ENCODE data around the gene HORMAD2.

HORMAD2 gene

DNA sequence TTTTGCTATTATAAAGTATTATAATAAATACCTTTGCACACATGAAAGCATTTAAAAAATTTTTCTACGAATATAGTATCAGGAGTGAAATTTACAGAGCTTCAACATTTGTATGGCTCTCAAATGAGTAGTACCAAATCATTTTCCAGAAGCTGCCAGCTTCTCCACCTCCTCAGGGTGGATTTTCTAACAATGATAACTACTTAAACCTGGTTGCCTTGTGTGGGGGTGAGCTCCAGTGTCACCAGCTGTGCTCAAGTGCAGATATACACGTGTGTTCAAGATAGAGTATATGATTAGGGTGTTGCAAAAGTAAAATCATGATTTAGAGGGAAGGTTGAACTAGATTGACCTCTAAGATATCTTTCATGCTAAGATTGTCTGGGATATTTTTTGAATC lies 48.2 kb downstream of the HORMAD2 start:
- TF ChIP-seq, protein P1, sequence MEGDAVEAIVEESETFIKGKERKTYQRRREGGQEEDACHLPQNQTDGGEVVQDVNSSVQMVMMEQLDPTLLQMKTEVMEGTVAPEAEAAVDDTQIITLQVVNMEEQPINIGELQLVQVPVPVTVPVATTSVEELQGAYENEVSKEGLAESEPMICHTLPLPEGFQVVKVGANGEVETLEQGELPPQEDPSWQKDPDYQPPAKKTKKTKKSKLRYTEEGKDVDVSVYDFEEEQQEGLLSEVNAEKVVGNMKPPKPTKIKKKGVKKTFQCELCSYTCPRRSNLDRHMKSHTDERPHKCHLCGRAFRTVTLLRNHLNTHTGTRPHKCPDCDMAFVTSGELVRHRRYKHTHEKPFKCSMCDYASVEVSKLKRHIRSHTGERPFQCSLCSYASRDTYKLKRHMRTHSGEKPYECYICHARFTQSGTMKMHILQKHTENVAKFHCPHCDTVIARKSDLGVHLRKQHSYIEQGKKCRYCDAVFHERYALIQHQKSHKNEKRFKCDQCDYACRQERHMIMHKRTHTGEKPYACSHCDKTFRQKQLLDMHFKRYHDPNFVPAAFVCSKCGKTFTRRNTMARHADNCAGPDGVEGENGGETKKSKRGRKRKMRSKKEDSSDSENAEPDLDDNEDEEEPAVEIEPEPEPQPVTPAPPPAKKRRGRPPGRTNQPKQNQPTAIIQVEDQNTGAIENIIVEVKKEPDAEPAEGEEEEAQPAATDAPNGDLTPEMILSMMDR (IDR thresholded peaks at IDR 0.05; ENCODE audit: low read depth, low read length, missing control alignments) = no peak

DNA sequence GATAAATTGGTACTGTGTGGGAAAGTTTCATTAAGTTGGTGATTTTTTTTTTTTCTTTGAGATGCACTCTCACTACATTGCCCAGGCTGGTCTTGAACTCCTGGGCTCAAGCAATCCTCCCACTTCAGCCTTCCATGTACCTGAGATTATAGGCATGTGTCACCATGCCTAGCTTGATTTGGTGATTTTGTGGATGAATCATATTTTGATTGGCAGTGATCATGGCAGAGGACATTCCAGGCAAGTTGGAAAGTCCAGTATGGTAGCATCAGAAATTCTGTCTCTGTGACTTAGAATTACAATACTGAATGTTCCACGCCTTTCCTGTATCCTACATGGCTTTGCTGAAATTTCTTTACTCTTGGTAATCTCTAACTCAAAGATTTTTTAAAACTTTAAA lies 49.4 kb downstream of the HORMAD2 start:
- TF ChIP-seq, protein P1 (IDR thresholded peaks at IDR 0.05; ENCODE audit: low read depth, low read length, missing control alignments) = no peak
- Histone ChIP-seq H3K27me3 (replicated peaks) (no peaks in the 10 kb centered on the region), H3K36me3 (replicated peaks) (no peaks in the 10 kb centered on the region), H3K4me3 (ENCODE audit: low read depth, low read length) (no peak overlapping the region), H3K27ac (no peak overlapping the region)
- DNase-seq = no peak
- in situ Hi-C loops (cut with HindIII; ENCODE audit: low pct_ligation_motif_present, low sequenced_read_pairs) = no loop called here

More for the DNA sequence above, 48.2 kb downstream of the HORMAD2 start:
- H3K27ac ChIP-seq = no peak overlapping the region
- H3K27me3 ChIP-seq (replicated peaks) = no peaks in the 10 kb centered on the region
- no peak overlapping the region for H3K4me3 ChIP-seq (ENCODE audit: low read depth, low read length)
- in situ Hi-C loops (cut with HindIII; ENCODE audit: low pct_ligation_motif_present, low sequenced_read_pairs) = no loop called here
- no peaks in the 10 kb centered on the region for H3K36me3 ChIP-seq (replicated peaks)
- DNase-seq = no peak

DNA sequence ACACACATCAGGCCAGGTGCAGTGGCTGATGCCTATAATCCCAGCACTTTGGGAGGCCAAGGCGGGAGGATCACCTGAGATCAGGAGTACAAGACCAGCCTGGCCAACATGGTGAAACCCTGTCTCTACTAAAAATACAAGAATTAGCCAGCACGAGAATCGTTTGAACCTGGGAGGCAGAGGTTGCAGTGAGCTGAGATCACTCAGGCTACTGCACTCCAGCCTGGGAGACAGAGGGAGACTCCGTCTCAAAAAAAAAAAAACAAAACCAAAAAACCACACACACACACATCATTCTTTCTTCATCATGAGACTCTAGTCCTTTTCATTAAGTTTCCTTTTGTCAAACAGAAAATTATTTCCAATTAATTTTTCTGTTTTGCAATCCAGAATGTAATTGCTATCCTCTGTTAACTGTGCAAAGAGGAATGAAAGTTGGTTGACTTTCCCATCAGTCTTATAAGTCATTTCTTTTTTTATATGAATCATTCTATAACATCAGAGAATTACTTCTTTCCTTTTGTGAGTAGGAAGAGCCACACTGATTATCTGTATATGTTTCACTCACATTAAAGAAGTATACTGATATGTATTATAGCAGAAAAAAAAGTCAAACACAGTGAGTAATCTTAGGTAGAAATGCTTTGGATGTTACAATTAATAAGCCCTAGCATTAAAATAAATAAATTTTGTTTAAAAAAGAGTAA lies 52.2 kb downstream of the HORMAD2 start:
- Histone ChIP-seq H3K27me3 (replicated peaks) (no peaks in the 10 kb centered on the region), H3K4me3 (ENCODE audit: low read depth, low read length) (no peak overlapping the region), H3K36me3 (replicated peaks) (no peaks in the 10 kb centered on the region), H3K27ac (no peak overlapping the region)
- no peak for DNase-seq
- TF ChIP-seq, protein P1 (IDR thresholded peaks at IDR 0.05; ENCODE audit: low read depth, low read length, missing control alignments) = no peak
- in situ Hi-C loops (cut with HindIII; ENCODE audit: low pct_ligation_motif_present, low sequenced_read_pairs) = no loop called here

DNA sequence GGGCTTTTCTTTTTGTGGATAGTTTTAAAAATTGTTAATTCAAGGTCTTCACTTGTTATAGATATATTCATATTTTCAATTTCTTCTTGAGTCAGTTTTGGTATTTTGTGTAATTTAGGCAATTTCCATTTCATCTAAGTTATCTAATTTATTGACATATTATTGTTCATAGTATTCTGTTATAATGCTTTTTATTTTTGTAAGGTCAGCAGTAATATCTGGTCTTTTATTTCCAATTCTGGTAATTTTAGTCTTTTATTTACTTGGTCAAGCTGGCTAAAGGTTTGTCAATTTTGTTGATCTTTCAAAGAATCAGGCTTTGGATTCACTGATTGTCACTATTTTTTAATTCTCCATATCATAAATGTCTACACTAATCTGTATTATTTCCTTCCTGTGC lies 60.1 kb downstream of the HORMAD2 start:
- no peak for DNase-seq
- Histone ChIP-seq H3K4me3 (ENCODE audit: low read depth, low read length) (no peak overlapping the region), H3K27ac (no peak overlapping the region), H3K27me3 (replicated peaks) (no peaks in the 10 kb centered on the region), H3K36me3 (replicated peaks) (no peaks in the 10 kb centered on the region)
- in situ Hi-C loops (cut with HindIII; ENCODE audit: low pct_ligation_motif_present, low sequenced_read_pairs) = no loop called here
- TF ChIP-seq, protein P1 (IDR thresholded peaks at IDR 0.05; ENCODE audit: low read depth, low read length, missing control alignments) = no peak

DNA sequence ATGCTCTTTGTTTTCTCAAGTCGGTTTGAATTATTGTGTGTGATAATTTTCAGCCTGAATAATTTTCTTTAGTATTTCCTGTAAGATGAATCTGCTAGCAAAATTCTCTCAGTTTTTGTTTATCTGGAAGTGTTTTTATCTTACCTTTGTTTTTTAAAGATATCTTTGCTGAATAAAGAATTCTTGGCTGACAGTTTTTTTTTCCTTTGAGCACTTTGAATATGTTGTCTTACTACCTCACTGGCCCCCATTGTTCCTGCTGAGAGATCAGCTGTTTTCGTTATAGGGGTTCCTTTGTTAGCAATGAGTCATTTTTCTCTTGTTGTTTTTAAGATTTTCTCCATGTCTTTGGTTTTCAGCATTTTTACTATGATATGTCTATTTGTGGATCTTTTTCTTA lies 63.0 kb downstream of the HORMAD2 start:
- H3K36me3 ChIP-seq (replicated peaks) = no peaks in the 10 kb centered on the region
- TF ChIP-seq, protein P1 (IDR thresholded peaks at IDR 0.05; ENCODE audit: low read depth, low read length, missing control alignments) = no peak
- H3K4me3 ChIP-seq (ENCODE audit: low read depth, low read length) = no peak overlapping the region
- in situ Hi-C loops (cut with HindIII; ENCODE audit: low pct_ligation_motif_present, low sequenced_read_pairs) = no loop called here
- DNase-seq = no peak
- H3K27me3 ChIP-seq (replicated peaks) = no peaks in the 10 kb centered on the region
- no peak overlapping the region for H3K27ac ChIP-seq

DNA sequence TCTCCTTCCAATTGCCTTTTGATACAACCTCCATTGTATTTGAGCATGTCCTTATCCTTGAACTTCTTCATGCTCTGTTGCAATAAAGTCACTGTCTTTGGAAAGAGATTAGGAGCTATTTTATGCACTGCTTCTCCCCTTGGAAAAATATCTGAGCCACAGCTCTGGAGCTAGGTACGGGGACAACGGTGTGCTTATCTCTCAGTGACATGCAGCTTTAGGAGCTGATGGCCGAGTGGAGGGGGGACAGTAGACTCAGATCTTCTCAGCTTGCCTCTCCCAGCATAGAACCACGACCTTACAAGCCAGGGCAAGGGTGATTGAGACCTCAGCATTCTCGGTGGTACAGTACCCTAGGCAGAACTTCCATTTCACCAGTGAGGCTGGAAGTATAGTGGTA lies 64.1 kb downstream of the HORMAD2 start:
- no peaks in the 10 kb centered on the region for H3K36me3 ChIP-seq (replicated peaks)
- in situ Hi-C loops (cut with HindIII; ENCODE audit: low pct_ligation_motif_present, low sequenced_read_pairs) = no loop called here
- DNase-seq = no peak
- no peaks in the 10 kb centered on the region for H3K27me3 ChIP-seq (replicated peaks)
- TF ChIP-seq, protein P1 (IDR thresholded peaks at IDR 0.05; ENCODE audit: low read depth, low read length, missing control alignments) = no peak
- H3K27ac ChIP-seq = no peak overlapping the region
- no peak overlapping the region for H3K4me3 ChIP-seq (ENCODE audit: low read depth, low read length)

Data from brain microvascular endothelial cell (primary cell).